IMR-90 (cell line): ENCODE results near the gene SRRM3. TPM values are rescaled to one million over a fixed set of nuclear protein-coding genes. Genes with fewer than 3 reads are reported as not detected.
A peak's percentile ranks its signal among the peaks of the same experiment; 100 is the strongest.

Experiments
- ATAC-seq: fragments of 200-7000 bp; cut with Tn5 transposase; 2 replicates; pipeline ENCODE4 v1.9.1; 2020; ENCODE audit warnings: low read depth, mild to moderate bottlenecking, moderate library complexity
- BruUV-seq: library from RNA; stranded (reverse); fragments of 400-500 nt; replicated peaks from 2 replicates; lab custom pipeline; 2021; lab: Mats Ljungman, UMichigan
- CTCF ChIA-PET: fragments of 300-600 bp; formaldehyde crosslinking; extraction: SDS; loops from one replicate; lab custom pipeline; 2021; ENCODE audit warnings: antibody characterized with exemption; lab: Yijun Ruan, JAX
- POLR2A ChIA-PET: fragments of 300-600 bp; sonication (Branson Sonifier 250); formaldehyde crosslinking; loops from one replicate; lab custom pipeline; 2022; ENCODE audit warnings: antibody characterized with exemption; ENCODE audit not compliant: unreplicated experiment; lab: Charles Lee
- DNase-seq: peaks from one replicate; pipeline ENCODE4 v3.0.0; 2013
- H2AFZ ChIP-seq: replicated peaks from 2 replicates; pipeline ENCODE3; 2013; ENCODE audit warnings: low read length, mild to moderate bottlenecking; ENCODE audit not compliant: poor library complexity
- H2AK5ac ChIP-seq: 2 replicates; pipeline ENCODE4 v1.6.1; 2013; ENCODE audit warnings: low read depth, low read length, inconsistent platforms
- H2AK9ac ChIP-seq: replicated peaks from 2 replicates; pipeline ENCODE3; 2013; ENCODE audit warnings: mild to moderate bottlenecking, low read depth, low read length, moderate library complexity; ENCODE audit not compliant: poor library complexity
- H2BK120ac ChIP-seq: 2 replicates; pipeline ENCODE4 v1.6.1; 2013; ENCODE audit warnings: low read depth, low read length, inconsistent platforms
- H2BK15ac ChIP-seq: 3 replicates; pipeline ENCODE4 v1.6.1; 2013; ENCODE audit warnings: low read depth, low read length, inconsistent platforms
- H2BK20ac ChIP-seq: 2 replicates; pipeline ENCODE4 v1.6.1; 2013; ENCODE audit warnings: low read depth, mild to moderate bottlenecking, inconsistent platforms, low read length, moderate library complexity
- H2BK5ac ChIP-seq: 2 replicates; pipeline ENCODE4 v1.6.1; 2013; ENCODE audit warnings: mild to moderate bottlenecking, low read depth, low read length, inconsistent platforms; ENCODE audit not compliant: poor library complexity, severe bottlenecking
- H3K14ac ChIP-seq: replicated peaks from 2 replicates; pipeline ENCODE4 v1.6.1; 2013; ENCODE audit warnings: low read depth, low read length, inconsistent platforms
- H3K18ac ChIP-seq: 2 replicates; pipeline ENCODE4 v1.6.1; 2013; ENCODE audit warnings: low read depth, low read length, control low read depth
- H3K23ac ChIP-seq: 2 replicates; pipeline ENCODE4 v1.6.1; 2013; ENCODE audit warnings: low read depth, low read length, inconsistent platforms
- H3K27ac ChIP-seq: 2 replicates; pipeline ENCODE4 v1.5.1; 2013; ENCODE audit warnings: mild to moderate bottlenecking, control low read depth, low read length; ENCODE audit not compliant: insufficient read depth
- H3K27me3 ChIP-seq: 2 replicates; pipeline ENCODE4 v1.6.1; 2013; ENCODE audit warnings: low read length; ENCODE audit not compliant: control insufficient read depth, insufficient read depth
- H3K36me3 ChIP-seq: 2 replicates; pipeline ENCODE4 v1.6.1; 2013; ENCODE audit warnings: low read length, mixed read lengths; ENCODE audit not compliant: control insufficient read depth, insufficient read depth
- H3K4ac ChIP-seq: 2 replicates; pipeline ENCODE4 v1.6.1; 2013; ENCODE audit warnings: low read depth, low read length, inconsistent platforms
- H3K4me1 ChIP-seq: 2 replicates; pipeline ENCODE4 v1.6.1; 2013; ENCODE audit warnings: low read length, mixed read lengths; ENCODE audit not compliant: control insufficient read depth, insufficient read depth
- H3K4me2 ChIP-seq: 2 replicates; pipeline ENCODE4 v1.6.1; 2013; ENCODE audit warnings: low read depth, mild to moderate bottlenecking, control low read depth, low read length, moderate library complexity
- H3K4me3 ChIP-seq: 2 replicates; pipeline ENCODE4 v1.5.1; 2013; ENCODE audit warnings: low read depth, mild to moderate bottlenecking, control low read depth, low read length, moderate library complexity; ENCODE audit not compliant: insufficient read depth
- H3K56ac ChIP-seq: 2 replicates; pipeline ENCODE4 v1.6.1; 2013; ENCODE audit warnings: low read length, inconsistent platforms; ENCODE audit not compliant: insufficient read depth; ENCODE audit errors: extremely low read depth
- H3K79me1 ChIP-seq, 2 experiments: 2 replicates each; pipeline ENCODE4 v1.6.1; 2013; ENCODE audit warnings: low read length in 2 of 2, inconsistent platforms in 1 of 2, low read depth in 1 of 2
- H3K9ac ChIP-seq: 2 replicates; pipeline ENCODE4 v1.6.1; 2013; ENCODE audit warnings: low read depth, low read length, control low read depth
- H3K9me1 ChIP-seq: 2 replicates; pipeline ENCODE4 v1.6.1; 2013; ENCODE audit warnings: low read length, inconsistent platforms; ENCODE audit not compliant: insufficient read depth
- H3K9me3 ChIP-seq: 2 replicates; pipeline ENCODE4 v1.6.1; 2013; ENCODE audit warnings: low read length; ENCODE audit not compliant: control insufficient read depth, insufficient read depth
- H4K20me1 ChIP-seq: 2 replicates; pipeline ENCODE4 v1.6.1; 2013; ENCODE audit warnings: low read length, inconsistent platforms; ENCODE audit not compliant: insufficient read depth
- H4K5ac ChIP-seq: 2 replicates; pipeline ENCODE4 v1.6.1; 2013; ENCODE audit warnings: mild to moderate bottlenecking, low read depth, low read length, control low read depth
- H4K8ac ChIP-seq, 2 experiments: 2 replicates each; pipeline ENCODE4 v1.6.1; 2013; ENCODE audit warnings: low read depth in 2 of 2, low read length in 2 of 2, control low read depth in 1 of 2, inconsistent platforms in 1 of 2
- H4K91ac ChIP-seq: 2 replicates; pipeline ENCODE4 v1.6.1; 2013; ENCODE audit warnings: low read depth, low read length, inconsistent platforms; ENCODE audit not compliant: insufficient read depth
- CEBPB ChIP-seq: IDR thresholded peaks from 2 replicates; pipeline ENCODE4 v1.6.1; 2012; ENCODE audit warnings: low read depth, low read length, improper control_type of control experiment
- CHD1 ChIP-seq: IDR thresholded peaks from 2 replicates; pipeline ENCODE4 v1.6.1; 2012; ENCODE audit warnings: low read depth, low read length, improper control_type of control experiment
- MAFK ChIP-seq: IDR thresholded peaks from 2 replicates; pipeline ENCODE4 v1.6.1; 2012; ENCODE audit warnings: low read depth, low read length, improper control_type of control experiment
- MAZ ChIP-seq: IDR thresholded peaks from 2 replicates; pipeline ENCODE4 v1.6.1; 2012; ENCODE audit warnings: low read depth, mild to moderate bottlenecking, low read length, improper control_type of control experiment, moderate library complexity, borderline replicate concordance
- MXI1 ChIP-seq: IDR thresholded peaks from 2 replicates; pipeline ENCODE4 v1.6.1; 2012; ENCODE audit warnings: low read depth, mild to moderate bottlenecking, low read length, moderate library complexity, borderline replicate concordance
- NFE2L2 ChIP-seq: fragments of 150-350 bp; IDR thresholded peaks from 2 replicates; pipeline ENCODE4 v1.6.1; 2016; ENCODE audit warnings: low read depth, mild to moderate bottlenecking, low read length
- POLR2A ChIP-seq: IDR thresholded peaks from 2 replicates; pipeline ENCODE4 v1.6.1; 2012; ENCODE audit warnings: mild to moderate bottlenecking, low read depth, low read length
- RCOR1 ChIP-seq: IDR thresholded peaks from 2 replicates; pipeline ENCODE4 v1.6.1; 2012; ENCODE audit warnings: mild to moderate bottlenecking, low read length, improper control_type of control experiment; ENCODE audit not compliant: insufficient replicate concordance
- RFX5 ChIP-seq: IDR thresholded peaks from 2 replicates; pipeline ENCODE4 v1.8.0; 2012; ENCODE audit warnings: low read depth, mild to moderate bottlenecking, low read length, moderate library complexity
- SMC3 ChIP-seq: fragments of 150-350 bp; IDR thresholded peaks from 2 replicates; pipeline ENCODE4 v1.6.1; 2016; ENCODE audit warnings: low read depth, mild to moderate bottlenecking, antibody characterized with exemption, low read length, moderate library complexity
- WGBS, 2 experiments: methylation state at CpG; one replicate each; pipeline versions ENCODE4 v1.1.5 to v1.1.7; 2013; ENCODE audit warnings: missing lambda C conversion rate in 2 of 2; ENCODE audit not compliant: insufficient read length in 1 of 2; ENCODE audit errors: extremely low coverage in 2 of 2; 5-methylcytosine and 5-hydroxymethylcytosine counted together
- dilution Hi-C: fragments of 300-500 bp; cut with HindIII; formaldehyde crosslinking; loops from one replicate; pipeline ENCODE4 v1.14.3; 2018; ENCODE audit warnings: low sequenced_read_pairs; ENCODE audit not compliant: unreplicated experiment
- in situ Hi-C: fragments of 300-500 bp; cut with MboI; formaldehyde crosslinking; loops from 3 replicates; pipeline ENCODE4 v1.14.3; 2019; ENCODE audit warnings: low sequenced_read_pairs, inconsistent platforms, mixed read lengths
- intact Hi-C: fragments of 100-400 bp; cut with micrococcal nuclease; formaldehyde crosslinking; loops from 2 replicates; pipeline ENCODE4 v1.10.0; 2022
- polyA plus RNA-seq, 3 experiments: library from polyadenylated mRNA; depleted of rRNA; stranded (reverse); fragments of >200 nt; gene quantifications; 2 replicates each; pipeline ENCODE4 v1.2.3, GENCODE V29; 2012; ENCODE audit warnings: low replicate concordance in 1 of 3
- total RNA-seq: library from RNA; depleted of rRNA; stranded (reverse); fragments of >200 nt; gene quantifications from 2 replicates; pipeline ENCODE4 v1.2.3, GENCODE V29; 2012
- TF ChIP-seq, protein P1 (sequence below): conservative IDR thresholded peaks from 2 replicates; pipeline ENCODE4 v1.5.1; 2012; ENCODE audit warnings: mild to moderate bottlenecking, low read depth, low read length, improper control_type of control experiment
- TF ChIP-seq, protein P2 (sequence below): fragments of 150-350 bp; IDR thresholded peaks from 2 replicates; pipeline ENCODE4 v1.6.1; 2017; ENCODE audit warnings: mild to moderate bottlenecking, antibody characterized with exemption, low read length, low read depth
- TF ChIP-seq, protein P3 (sequence below): fragments of 150-350 bp; IDR thresholded peaks from 2 replicates; pipeline ENCODE4 v1.6.1; 2016; ENCODE audit warnings: low read depth, mild to moderate bottlenecking, low read length, moderate library complexity, borderline replicate concordance

SRRM3 gene
- total and polyA plus RNA-seq, 2 of the 4 experiments (the other 2 are of a cell fraction), result 0.18 to 2.5 TPM

DNA sequence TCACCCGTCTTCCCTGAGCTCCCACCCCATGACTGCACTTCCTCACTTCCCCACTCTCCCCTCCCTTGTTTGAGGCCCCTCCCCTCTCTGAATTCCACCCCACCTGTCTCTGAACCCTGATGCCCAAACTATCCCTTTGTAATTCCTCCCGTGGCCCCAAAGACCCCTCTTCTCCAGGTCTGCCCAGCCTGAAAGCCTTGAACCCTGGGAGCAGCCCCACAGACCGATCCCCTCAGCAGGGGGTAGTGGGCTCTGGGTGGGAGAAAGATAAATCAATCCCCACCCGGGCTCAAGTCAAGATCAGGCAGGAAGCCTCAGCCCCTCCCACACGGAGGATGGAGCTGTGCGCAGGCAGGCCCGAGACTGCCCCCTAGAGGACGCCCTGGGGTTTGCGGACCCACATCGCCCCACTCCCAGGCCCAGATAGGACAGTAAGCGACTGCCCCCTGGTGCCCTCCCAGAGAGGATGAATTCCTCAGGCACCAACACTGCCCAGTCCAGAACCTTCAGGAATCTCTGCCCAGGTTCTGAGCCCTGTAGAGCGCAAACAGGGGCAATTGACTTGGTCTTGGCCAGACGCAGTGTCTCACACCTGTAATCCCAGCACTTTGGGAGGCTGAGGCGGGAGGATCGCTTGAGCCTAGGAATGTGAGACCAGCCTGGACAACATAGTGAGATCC lies 112.5 kb downstream of the SRRM3 start:
- H2BK20ac ChIP-seq, result peak overlapping the region; percentile 28
- POLR2A ChIA-PET, result no interaction called here
- TF ChIP-seq, protein P1, sequence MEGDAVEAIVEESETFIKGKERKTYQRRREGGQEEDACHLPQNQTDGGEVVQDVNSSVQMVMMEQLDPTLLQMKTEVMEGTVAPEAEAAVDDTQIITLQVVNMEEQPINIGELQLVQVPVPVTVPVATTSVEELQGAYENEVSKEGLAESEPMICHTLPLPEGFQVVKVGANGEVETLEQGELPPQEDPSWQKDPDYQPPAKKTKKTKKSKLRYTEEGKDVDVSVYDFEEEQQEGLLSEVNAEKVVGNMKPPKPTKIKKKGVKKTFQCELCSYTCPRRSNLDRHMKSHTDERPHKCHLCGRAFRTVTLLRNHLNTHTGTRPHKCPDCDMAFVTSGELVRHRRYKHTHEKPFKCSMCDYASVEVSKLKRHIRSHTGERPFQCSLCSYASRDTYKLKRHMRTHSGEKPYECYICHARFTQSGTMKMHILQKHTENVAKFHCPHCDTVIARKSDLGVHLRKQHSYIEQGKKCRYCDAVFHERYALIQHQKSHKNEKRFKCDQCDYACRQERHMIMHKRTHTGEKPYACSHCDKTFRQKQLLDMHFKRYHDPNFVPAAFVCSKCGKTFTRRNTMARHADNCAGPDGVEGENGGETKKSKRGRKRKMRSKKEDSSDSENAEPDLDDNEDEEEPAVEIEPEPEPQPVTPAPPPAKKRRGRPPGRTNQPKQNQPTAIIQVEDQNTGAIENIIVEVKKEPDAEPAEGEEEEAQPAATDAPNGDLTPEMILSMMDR, result peak; percentile 100
- TF ChIP-seq NFE2L2 (0 out of 2 replicates have a peak, but pooled peaks have one; percentile 3), POLR2A (peak; percentile 76), SMC3 (peak; percentile 100), CEBPB (no peak), MAFK (no peak), MAZ (peak; percentile 96; the same call in 1 of the 2 replicates), MXI1 (peak; percentile 28; the same call in 1 of the 2 replicates), RFX5 (peak; percentile 39; the same call in 1 of the 2 replicates), RCOR1 (peak; percentile 72), CHD1 (peak; percentile 60; the same call in 1 of the 2 replicates)
- TF ChIP-seq, protein P2, sequence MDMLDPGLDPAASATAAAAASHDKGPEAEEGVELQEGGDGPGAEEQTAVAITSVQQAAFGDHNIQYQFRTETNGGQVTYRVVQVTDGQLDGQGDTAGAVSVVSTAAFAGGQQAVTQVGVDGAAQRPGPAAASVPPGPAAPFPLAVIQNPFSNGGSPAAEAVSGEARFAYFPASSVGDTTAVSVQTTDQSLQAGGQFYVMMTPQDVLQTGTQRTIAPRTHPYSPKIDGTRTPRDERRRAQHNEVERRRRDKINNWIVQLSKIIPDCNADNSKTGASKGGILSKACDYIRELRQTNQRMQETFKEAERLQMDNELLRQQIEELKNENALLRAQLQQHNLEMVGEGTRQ, result no peak
- TF ChIP-seq, protein P3, sequence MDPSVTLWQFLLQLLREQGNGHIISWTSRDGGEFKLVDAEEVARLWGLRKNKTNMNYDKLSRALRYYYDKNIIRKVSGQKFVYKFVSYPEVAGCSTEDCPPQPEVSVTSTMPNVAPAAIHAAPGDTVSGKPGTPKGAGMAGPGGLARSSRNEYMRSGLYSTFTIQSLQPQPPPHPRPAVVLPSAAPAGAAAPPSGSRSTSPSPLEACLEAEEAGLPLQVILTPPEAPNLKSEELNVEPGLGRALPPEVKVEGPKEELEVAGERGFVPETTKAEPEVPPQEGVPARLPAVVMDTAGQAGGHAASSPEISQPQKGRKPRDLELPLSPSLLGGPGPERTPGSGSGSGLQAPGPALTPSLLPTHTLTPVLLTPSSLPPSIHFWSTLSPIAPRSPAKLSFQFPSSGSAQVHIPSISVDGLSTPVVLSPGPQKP, result no peak

More for the DNA sequence above, 112.5 kb downstream of the SRRM3 start:
- Histone ChIP-seq H2BK120ac (peak overlapping the region; percentile 79), H3K4me2 (no peak overlapping the region), H3K36me3 (no peaks in the 10 kb centered on the region), H2AK5ac (peak overlapping the region; percentile 89), H3K27ac (no peak overlapping the region), H3K56ac (peak overlapping the region; percentile 40; the same call in 1 of the 2 replicates), H3K79me1 (peaks cover 0 to 11% of the 10 kb centered on the region in 2 experiments; a peak in 2 of 4 replicates), H3K4me3 (no peak overlapping the region), H3K14ac (no peak overlapping the region), H3K27me3 (no peaks in the 10 kb centered on the region), H2AK9ac (peak overlapping the region; percentile 12), H4K5ac (no peak overlapping the region), H2BK15ac (peak overlapping the region; percentile 73; the same call in 1 of the 3 replicates), H3K4ac (peak overlapping the region; percentile 50), H4K8ac (peak overlapping the region in 1 of 2 experiments; percentile 82; a peak in 1 of 4 replicates), H2AFZ (peak overlapping the region; percentile 87), H3K9me3 (no peaks in the 10 kb centered on the region), H2BK5ac (no peak overlapping the region), H3K18ac (no peak overlapping the region), H4K91ac (peak overlapping the region; percentile 73), H3K4me1 (peaks cover 6% of the 10 kb centered on the region), H3K9me1 (peaks cover 5% of the 10 kb centered on the region; the same call in 1 of the 2 replicates), H4K20me1 (peaks cover 5% of the 10 kb centered on the region; the same call in 1 of the 2 replicates), H3K9ac (no peak overlapping the region), H3K23ac (no peak overlapping the region)
- in situ Hi-C loops (loop anchor here (5.0 kb wide), 1 partner anchor 132 kb away; no protein-coding TSS in a partner anchor), dilution Hi-C loops (no loop called here), intact Hi-C loops (loop anchor here (1.0 to 2.0 kb wide), 3 partner anchors 23 to 136 kb away; no protein-coding TSS in a partner anchor)
- BruUV-seq, result no TSS peak
- 0% methylated on average over 5 of the region's 15 CpGs; no CpG with 5 or more reads in 1 of the 2 experiments for WGBS, 2 experiments
- DNase-seq (peak; percentile 89), ATAC-seq (peak; percentile 65)
- CTCF ChIA-PET, result interaction anchor here (0.5 to 2.3 kb wide), 12 partner anchors 9 to 138 kb away, joined by 3 to 11 read pairs (median 4); no protein-coding TSS in a partner anchor
